Measurements from ENCODE around the gene MACROD2.

- no peak for TF ChIP-seq POLR2A (IDR thresholded peaks at IDR 0.05; ENCODE audit: low read length)
- TF ChIP-seq MAZ (IDR thresholded peaks at IDR 0.05; ENCODE audit: borderline replicate concordance, low read depth, low read length), result no peak
- no peak for TF ChIP-seq CTCF (IDR thresholded peaks at IDR 0.05)
- no peak for TF ChIP-seq CHD2 (IDR thresholded peaks at IDR 0.05; ENCODE audit: low read length, partially characterized antibody)
- TF ChIP-seq ZSCAN20 (CRISPR knock-in tag; IDR thresholded peaks at IDR 0.05), result no peak
- no peak for TF ChIP-seq MYC (IDR thresholded peaks at IDR 0.05; ENCODE audit: borderline replicate concordance, low read length)
Measured at GRCh38 chr20:15814911-15815310, 1819.6 kb downstream of the MACROD2 start.

All from A549 (cell line).